Nucleus accumbens (tissue), 56 donors: ENCODE data around the gene DIO2.

Experiments
- DNase-seq, 56 donors: peaks; one replicate each; lab custom pipeline; 2025; lab: John Stamatoyannopoulos, UW

The DIO2 gene

GRCh38 chr14:80172375-80173051 lies 38.8 kb downstream of the DIO2 start:
- no peak for DNase-seq

DNA sequence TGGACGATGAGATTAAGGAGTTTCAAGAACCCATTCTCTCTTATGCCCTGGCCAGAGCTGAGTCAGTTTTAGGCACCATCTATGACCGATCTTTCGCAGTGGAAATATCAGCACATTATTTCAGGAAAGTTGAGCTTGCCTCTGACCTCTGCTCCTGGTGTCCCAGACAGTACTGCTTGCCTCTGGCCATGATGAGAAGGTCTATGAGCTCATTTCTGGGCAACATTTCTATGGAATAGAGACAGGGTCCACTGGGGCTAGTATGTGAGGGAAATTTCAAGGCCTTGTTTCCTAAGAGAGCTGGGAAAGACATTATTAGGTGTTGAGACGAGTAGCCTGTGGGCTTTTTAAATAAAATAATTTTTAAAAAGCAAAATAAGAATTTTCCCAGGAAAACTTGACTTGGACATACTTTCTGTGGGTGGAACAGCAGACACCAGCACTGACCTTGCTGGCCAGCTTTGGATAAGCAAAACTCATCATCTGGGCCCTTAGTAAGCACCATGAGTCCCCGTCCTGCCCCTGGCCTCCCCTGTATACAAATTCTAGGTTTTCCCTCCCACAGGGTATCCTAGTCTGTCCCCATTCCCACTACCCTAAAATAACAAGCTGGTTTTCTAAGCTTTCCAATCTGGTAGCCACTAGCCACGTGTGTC lies 43.4 kb downstream of the DIO2 start:
- DNase-seq: no peak

GRCh38 chr14:80164991-80165721 lies 46.1 kb downstream of the DIO2 start:
- no peak for DNase-seq

DNA sequence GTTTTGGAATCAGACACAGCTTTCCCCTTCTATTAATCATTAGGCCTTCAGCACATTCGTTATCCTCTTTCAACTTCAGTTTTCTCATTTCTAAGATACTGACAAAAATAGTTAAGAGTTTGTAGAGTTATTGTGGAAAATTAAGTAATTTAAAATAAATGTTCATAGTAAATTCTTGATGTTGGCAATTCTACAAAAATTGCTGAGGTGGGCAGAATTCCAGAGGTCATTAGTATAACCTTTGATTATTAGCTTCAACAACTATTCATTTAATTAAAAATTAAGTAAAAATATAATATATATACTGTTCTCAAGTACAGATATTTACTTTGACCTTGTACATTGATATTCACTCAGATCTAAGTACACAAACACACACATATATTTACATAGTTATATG lies 58.5 kb downstream of the DIO2 start:
- DNase-seq: no peak

DNA sequence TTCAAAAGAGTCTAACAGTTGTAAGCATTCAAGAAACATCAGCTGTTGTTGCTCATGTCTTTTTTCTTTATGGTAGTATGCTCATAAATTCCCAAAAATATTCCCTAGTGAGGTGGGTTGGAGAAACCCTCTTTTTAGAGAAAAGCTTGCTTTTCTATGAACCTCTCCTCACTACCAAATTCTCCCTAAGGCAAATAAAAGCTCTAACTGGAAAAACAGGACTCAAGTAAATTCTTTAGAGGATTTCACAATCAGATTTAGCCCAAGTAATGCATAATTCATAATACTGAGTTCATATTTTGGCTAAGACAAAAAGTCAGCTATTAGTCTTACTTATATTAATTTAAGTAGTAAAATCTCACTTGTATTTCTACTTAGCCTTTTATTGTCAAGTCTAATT lies 59.1 kb downstream of the DIO2 start:
- DNase-seq: no peak

GRCh38 chr14:80150301-80150700 lies 61.0 kb downstream of the DIO2 start:
- no peak for DNase-seq
